HG02884 (cell line): Measurements from ENCODE around the gene IBTK.
"Not testable (repeated sequence)": the region's sequence is repeated elsewhere in the genome, so short reads cannot be mapped to it uniquely, and the experiment has no call there.

Source experiments
- ATAC-seq: cut with Tn5 transposase; IDR thresholded peaks from one replicate; pipeline ENCODE4 v1.9.1; 2021; ENCODE audit warnings: mild to moderate bottlenecking, moderate library complexity; ENCODE audit not compliant: unreplicated experiment

The IBTK gene, protein sequence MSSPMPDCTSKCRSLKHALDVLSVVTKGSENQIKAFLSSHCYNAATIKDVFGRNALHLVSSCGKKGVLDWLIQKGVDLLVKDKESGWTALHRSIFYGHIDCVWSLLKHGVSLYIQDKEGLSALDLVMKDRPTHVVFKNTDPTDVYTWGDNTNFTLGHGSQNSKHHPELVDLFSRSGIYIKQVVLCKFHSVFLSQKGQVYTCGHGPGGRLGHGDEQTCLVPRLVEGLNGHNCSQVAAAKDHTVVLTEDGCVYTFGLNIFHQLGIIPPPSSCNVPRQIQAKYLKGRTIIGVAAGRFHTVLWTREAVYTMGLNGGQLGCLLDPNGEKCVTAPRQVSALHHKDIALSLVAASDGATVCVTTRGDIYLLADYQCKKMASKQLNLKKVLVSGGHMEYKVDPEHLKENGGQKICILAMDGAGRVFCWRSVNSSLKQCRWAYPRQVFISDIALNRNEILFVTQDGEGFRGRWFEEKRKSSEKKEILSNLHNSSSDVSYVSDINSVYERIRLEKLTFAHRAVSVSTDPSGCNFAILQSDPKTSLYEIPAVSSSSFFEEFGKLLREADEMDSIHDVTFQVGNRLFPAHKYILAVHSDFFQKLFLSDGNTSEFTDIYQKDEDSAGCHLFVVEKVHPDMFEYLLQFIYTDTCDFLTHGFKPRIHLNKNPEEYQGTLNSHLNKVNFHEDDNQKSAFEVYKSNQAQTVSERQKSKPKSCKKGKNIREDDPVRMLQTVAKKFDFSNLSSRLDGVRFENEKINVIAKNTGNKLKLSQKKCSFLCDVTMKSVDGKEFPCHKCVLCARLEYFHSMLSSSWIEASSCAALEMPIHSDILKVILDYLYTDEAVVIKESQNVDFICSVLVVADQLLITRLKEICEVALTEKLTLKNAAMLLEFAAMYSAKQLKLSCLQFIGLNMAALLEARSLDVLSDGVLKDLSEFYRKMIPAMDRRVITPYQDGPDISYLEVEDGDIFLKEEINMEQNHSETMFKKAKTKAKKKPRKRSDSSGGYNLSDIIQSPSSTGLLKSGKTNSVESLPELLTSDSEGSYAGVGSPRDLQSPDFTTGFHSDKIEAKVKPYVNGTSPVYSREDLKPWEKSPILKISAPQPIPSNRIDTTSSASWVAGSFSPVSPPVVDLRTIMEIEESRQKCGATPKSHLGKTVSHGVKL (N-terminal part only)

DNA sequence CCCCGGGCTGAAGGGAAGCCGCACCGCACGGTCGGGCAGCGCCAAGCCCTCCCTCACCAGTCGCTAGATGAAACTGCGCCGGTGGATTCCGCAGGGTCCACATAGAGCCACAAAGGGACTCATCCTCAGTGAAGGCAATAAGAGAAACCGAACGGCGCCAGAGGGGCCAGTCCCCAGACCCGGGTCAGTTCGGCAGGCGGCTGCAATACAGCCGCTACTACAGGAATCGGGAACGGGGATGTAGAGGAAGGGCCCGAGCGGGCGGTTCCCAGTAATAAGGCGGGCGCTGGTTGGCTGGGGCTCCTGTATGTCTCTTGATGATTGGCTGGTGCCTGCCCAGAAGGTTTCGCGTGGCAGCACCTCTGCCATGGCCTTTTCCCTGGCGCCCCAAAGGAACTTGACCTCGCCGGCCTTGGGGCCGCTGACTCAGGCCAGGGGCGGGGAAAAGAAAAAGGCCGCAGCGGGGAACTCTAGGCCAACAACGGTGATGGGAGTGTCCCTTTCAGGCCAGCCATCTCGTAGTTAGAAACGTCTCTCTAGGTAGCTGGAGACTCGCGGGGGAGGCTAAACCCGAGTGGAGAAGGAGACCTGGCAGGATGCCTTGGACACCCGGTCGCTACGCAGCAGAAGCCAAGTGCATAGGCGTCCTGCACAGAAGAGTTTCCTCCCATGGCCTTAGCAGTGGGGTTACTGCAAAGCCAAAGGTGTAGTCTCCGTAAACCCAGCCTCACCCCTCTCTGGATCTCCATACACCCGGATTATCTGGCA, at the start of gene IBTK:
Gene IBTK, minus strand, starts transcription at position 240 of the 768 bp plus-strand sequence. CDS start 7,258 bp downstream, outside the sequence.
- ATAC-seq, result peak; percentile 81

DNA sequence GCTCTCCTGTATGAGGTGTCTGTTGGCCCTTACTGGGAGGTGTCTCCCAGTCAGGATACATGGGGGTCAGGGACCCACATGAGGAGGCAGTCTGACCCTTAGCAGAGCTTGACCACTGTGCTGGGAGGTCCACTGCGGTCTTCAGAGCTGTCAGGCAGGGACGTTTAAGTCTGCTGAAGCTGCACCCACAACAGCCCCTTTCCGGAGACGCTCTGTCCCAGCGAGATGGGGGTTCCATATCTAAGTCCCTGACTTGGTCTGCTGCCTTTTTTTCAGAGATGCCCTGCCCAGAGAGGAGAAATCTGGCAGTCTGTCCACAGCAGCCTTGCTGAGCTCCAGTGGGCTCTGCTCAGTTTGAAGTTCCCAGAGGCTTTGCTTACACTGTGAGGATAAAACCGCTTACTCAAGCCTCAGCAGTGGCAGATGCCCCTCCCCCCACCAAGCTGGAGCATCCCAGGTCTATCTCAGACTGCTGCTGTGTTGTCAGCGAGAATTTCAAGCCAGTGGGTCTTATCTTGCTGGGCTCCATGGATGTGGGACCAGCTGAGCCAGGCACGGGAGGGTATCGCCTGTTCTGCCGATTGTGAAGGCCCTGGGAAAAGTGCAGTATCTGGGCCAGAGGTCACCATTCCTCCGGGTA, 36.3 kb upstream of the IBTK start:
- no peak for ATAC-seq

DNA sequence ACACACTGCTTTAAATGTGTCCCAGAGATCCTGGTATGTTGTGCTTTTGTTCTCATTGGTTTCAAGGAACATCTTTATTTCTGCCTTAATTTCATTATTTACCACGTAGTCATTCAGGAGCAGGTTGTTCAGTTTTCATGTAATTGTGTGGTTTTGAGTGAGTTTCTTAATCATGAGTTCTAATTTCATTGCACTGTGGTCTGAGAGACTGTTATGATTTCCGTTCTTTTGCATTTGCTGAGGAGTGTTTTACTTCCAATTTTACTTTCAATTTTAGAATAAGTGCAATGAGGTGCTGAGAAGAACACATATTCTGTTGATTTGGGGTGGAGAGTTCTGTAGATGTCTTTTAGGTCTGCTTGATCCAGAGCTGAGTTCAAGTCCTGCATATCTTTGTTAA, 34.0 kb upstream of the IBTK start:
- not testable (repeated sequence) for ATAC-seq

DNA sequence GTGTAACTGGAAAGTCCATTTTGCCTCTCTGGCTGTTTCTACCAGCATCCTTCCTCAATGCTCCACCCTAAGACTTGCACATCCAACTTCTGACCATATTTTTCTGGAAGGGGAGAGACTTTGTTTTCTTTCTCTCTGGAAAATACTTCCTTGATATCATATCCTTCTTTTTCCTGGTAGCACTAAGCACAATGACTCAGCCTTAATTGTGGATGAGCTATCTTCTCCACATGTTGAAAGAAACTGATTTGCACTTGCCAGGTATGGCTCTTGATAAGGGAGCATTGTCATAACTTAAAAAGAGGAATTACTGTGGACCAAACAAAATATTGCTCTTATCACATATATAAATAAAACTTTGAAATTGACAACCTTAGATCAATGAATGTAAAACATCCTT, 30.1 kb upstream of the IBTK start:
- ATAC-seq, result no peak

DNA sequence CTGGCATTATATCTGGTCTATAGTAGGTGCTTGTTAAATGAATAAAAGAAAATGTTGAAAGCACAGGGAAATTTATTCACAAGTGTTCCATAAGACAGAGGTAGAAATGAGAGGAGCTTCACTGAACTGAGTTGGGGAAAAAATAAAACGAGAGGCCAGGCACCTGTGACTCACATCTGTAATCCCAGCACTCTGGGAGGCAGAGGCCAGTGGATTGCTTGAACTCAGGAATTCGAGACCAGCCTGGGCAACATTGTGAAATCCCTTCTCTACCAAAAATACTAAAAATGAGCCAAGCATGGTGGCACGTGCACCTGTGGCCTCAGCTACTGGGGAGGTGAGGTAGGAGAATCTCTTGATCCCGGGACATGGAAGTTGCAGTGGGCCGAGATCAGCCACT, 28.1 kb upstream of the IBTK start:
- no peak for ATAC-seq

DNA sequence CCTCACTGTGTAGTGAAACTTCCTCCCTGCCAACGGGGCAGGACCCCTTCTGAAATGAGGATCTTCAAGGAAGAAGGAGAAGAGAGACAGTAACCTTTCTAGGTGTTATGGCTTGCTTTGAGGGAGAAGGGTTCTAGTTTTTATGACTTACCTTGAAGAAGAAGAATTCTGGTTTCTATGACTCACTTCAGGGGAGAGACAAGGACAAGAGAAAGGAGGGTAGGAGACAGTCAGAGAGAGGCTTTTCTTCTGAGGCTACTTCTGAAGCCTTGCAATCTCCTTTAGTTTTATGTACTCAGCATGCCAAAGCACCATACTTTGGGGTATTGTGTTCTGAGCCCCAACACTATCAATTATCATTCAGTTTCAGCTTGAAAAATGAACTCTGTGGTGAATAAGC, 25.8 kb upstream of the IBTK start:
- ATAC-seq, result no peak

DNA sequence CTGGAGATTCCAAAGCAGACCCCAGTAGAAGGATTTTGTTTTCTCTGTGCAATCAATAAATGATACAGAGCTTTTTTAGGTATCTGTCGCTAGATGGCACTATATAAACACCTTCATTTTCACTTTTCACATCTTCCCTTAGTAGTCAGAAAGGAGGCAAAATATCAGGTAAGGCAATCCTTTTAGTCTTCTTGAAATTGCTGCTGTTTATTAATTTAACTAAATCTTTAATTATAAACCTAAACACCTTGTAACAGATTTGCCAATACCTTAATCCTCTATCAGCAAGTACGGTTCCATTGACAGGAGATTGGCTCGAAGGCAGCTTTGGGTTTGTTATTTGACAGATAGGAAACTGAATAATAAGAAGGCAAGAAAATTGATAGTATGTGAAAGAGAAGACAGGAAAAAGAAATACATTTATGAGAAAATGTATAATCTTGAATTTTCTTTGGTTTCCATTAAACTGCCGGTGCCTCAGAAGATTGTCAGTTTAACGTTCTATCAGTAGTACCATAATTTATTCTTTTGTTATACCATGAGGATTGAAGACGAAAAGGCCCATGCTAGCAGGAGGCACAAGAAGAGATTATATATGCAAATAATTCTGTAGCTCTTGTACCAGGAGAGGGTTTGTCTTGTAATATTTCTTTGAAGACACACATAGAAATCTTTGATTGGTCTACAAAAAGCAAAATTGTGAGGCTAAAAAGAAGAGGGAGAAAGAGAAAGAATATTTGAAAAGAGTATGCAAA, 23.5 kb upstream of the IBTK start:
- ATAC-seq, result peak; percentile 56

DNA sequence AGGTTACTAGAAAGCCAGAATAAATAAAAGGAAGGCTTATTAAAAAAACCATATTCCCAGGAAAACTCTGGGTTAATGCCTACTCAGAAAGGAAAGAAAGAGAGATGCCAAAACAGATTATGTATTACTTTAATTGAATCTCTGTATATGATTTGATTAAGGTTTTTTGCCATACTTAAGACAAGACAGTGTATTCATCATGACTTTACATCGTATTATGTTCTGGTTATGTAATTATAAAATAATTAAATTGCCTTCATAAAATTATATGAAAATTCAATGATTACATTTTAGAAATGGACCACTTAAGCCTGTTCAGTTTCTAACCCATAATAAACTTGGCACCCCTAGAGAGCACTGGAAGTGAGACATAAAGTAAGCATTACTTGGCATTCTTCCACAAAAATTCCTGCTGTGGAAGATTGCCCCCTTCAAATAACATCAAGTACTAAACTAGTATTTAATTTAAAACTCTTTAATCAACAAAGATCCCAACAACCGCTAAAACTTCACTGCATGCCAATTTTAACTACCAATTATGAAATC, 20.8 kb upstream of the IBTK start:
- no peak for ATAC-seq

DNA sequence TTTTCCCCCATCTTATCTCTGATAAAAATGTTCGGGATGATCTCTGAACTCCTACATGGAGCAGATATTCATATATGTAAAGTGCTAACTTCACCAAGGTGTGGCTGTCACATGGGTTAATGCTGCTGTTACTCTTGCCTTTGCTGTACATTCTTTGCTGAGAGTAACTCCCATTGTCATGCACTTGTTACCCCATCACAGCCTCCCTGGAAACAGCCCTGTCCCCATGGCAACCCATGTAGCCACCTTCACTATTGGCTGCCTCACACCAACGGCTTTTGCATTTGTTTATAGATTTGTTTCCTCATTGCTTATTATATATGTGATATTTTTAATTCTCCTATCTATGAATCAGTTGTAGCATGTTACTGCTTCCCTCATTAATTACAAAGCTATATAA, 17.3 kb upstream of the IBTK start:
- no peak for ATAC-seq

DNA sequence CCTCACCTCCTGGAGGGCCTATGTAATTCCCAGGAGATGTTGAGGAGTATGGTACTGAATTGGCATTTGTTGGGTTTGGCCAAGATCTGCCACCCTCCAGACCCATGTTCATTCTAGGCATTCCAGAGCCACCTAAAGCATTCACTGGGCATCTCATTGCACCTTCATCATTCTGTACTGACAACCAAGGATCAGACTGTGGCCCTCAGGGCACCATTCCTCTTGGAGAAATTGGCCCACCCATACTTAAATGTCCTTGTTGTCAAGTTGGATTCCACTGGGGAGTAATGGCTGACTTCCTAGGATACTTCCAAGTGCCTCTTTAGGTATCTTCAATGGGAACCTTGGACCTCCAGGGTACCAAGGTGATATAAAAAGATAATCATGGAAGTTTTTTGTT, 16.8 kb upstream of the IBTK start:
- no peak for ATAC-seq

DNA sequence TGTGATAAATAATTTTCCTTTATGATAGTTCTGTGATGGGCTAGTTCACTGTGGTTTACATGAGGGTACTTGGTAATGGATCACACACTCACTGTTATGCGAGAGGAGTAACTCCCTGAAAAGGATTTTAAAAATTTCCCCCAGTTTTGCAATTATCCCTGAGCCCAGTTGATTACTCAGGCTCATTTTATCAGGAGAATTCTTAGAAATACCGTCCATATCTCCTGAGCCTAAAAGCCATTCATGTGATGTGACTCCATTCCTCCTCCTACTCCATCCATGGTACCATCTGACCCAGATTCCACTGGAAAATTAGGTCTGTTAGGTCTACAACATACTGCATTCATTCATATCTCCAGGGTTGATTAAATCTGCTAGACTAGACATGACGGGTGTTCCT, 16.4 kb upstream of the IBTK start:
- ATAC-seq, result no peak

DNA sequence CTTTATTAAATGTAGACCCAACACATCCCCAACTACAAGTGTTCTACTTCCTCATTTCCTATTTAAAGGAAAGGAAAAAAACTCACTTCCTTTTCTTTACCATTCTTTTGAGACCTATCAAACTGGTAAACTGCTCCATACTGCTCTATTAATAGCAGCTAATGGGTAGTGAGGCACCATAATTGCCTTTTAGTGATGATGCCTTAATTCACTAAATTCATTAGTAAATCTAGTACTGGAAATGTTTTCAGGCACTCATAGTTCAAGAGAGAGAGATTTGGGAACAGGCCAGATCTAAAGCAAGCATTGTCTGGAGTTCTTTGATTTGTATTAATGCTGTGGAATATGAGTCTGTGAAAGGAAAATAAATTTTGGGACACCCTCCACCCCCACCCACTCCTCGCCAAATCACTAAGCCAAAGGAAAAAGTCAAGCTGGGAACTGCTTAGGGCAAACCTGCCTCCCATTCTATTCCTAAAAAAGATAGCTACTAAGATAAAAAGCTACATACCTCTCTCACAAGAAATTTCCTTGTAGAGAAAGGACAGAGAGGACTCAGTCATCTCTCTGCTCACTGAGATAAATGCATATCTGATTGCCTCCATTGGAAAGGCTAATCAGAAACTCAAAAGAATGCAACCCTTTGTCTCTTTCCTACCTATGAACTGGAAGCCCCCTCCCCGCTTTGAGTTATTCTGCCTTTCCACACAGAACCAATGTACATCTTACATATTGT, 13.6 kb upstream of the IBTK start:
- ATAC-seq, result no peak

DNA sequence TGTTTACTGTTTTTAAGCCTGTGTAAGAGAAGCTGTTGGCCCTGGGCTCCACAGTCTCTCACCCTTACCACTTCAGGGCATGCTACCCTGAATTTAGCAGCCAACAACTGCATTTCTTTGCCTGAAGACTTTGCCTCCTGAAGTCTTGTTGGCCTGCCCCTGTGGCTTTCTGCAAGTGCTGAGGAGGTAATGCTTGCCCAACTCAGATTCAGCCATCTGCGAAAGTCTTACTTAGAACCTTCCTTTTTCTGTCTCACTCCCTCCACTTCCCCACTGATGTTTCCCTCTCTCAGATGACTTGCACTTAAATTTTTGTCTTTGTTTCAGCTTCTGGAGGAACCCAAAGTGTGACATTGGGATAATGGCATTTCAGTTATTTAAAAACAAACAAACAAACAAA, 11.8 kb upstream of the IBTK start:
- no peak for ATAC-seq

DNA sequence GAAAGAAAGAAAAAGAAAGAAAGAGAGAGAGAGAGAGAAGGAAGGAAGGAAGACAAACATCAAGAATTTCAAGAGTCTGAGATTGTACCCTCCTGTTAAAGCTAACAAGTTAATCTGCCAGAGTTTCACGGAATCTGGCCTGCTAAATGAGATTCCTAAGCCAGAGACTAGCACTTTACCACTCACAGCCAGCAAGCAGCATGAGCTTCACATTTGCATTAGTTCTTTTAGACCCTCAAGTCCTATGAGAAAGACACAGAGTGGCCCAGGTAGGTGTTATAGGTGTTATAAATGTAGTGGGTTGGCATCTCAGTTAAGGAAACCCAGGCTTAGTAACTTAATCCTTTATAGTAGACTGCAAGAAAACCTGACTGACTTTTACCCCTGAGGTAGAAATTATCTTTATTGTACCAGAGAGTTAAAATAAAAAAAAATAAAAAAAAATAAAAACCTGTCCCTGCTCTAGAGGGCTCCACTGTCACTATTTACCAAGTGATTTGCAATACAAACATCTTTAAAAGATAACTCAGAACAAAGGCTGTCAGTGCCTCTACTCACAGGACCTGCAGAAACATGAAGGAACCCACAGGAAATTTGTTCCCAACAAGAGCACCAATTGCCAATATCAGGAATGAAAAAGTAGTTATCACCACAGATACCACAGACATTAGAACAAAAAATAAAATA, 9.7 kb upstream of the IBTK start:
- no peak for ATAC-seq

DNA sequence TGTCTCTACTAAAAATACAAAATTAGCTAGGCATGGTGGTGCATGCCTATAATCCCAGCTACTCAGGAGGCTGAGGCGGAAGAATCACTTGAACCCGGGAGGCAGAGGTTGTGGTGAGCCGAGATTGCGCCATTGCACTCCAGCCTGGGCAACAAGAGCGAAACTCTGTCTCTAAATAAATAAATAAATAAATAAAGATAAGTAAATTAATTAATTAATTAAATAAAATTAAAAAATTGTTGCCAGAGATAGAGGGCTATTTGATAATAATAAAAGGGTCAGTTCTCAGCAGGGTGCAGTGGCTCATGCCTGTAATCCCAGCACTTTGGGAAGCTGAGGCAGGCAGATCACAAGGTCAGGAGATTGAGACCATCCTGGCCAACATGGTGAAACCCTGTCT, 7.2 kb upstream of the IBTK start:
- ATAC-seq, result not testable (repeated sequence)

DNA sequence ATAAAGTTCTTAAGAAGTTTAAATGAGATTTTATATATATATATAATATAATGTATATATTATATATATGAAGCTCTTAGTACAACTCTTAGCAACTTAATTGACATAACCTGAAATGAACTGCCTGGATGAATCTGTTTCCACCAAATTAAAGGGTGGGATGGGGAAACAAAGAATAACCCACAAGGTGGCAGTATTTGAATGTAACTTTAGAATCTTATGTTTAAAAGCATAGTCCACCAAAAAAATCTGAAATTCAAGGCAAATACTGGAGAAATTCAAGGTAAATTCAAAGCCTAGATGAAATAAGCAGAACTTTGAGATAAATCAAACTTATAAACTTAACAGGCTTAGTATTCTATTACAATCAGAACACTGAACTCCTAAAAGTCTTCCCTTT, 4.4 kb upstream of the IBTK start:
- no peak for ATAC-seq

DNA sequence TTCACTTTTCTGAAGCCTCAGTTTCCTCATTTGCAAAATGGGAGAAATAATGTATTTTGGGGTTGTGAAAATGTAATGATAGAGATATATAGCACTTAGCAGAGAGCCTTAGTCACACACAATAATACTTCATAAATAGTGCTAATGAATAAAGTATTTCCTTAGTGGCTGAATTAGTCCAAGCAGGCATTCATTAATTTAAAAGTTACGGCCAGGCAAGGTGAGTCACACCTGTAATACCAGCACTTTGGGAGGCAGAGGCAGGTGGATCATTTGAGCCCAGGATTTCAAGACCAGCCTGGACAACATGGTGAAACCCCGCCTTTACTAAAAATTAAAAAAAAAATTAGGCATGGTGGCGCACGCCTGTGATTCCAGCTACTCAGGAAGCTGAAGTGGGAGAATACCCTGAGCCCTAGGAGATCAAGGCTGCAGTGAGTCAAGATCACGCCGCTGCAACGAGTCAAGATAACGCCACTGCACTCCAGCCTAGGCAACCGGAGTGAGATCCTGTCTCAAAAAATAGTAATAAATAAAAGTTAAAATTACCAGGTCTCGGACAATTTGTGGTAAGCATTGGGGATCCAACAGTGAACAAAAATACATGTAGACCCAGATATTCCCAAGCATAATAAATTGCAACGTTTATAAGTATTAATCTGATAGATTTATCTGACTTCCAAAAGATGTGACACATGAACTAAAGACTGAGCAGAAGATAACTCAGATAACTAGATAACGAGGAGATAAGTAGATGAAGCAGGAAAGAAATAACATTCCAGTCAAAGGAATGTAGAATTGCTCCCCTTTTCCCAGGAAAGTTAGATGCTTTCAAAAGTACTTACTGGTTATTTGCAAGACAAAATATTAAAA, 2.1 kb upstream of the IBTK start:
- no peak for ATAC-seq
